HepG2 (cell line): ENCODE measurements around the gene TPRKB. TPM values are rescaled to one million over a fixed set of nuclear protein-coding genes. Genes with fewer than 3 reads are reported as not detected.
"Not testable (repeated sequence)": the region's sequence is repeated elsewhere in the genome, so short reads cannot be mapped to it uniquely, and the experiment has no call there.

Source experiments
- ATAC-seq: fragments of 200-7000 bp; cut with Tn5 transposase; 3 replicates; pipeline ENCODE4 v1.9.1; 2020; ENCODE audit warnings: mild to moderate bottlenecking, moderate library complexity
- BruUV-seq: library from RNA; stranded (reverse); fragments of 400-500 nt; replicated peaks from 2 replicates; lab custom pipeline; 2021; lab: Mats Ljungman, UMichigan
- CTCF ChIA-PET: fragments of 300-600 bp; formaldehyde crosslinking; extraction: SDS; loops from one replicate; lab custom pipeline; 2021; ENCODE audit warnings: low total read pairs, inconsistent platforms, low intra/inter-chr PET ratio; lab: Yijun Ruan, JAX
- POLR2A ChIA-PET: fragments of 350-600 bp; sonication (Branson Sonifier 250); formaldehyde crosslinking; loops from one replicate; lab custom pipeline; 2020; ENCODE audit warnings: antibody characterized with exemption, inconsistent platforms; lab: Yijun Ruan, JAX
- DNase-seq: peaks from one replicate; pipeline ENCODE4 v3.0.0-alpha.2; 2015; ENCODE audit warnings: low spot score
- FAIRE-seq: peaks from 3 replicates; lab custom pipeline; 2011; peaks lifted over from hg19 to GRCh38; lab: Jason Lieb, UNC
- H2AFZ ChIP-seq: one replicate; pipeline ENCODE4 v1.6.1; 2011; ENCODE audit warnings: low read length, inconsistent platforms
- H3K27ac ChIP-seq: fragments of 300-600 bp; 3 replicates; pipeline ENCODE4 v1.8.0; 2011; ENCODE audit warnings: mixed run types, mild to moderate bottlenecking, mixed read lengths, low read length, inconsistent platforms; ENCODE audit not compliant: insufficient read depth; ENCODE audit errors: extremely low read length
- H3K27me3 ChIP-seq, 2 experiments: fragments of 200-600 bp in 1 of 2; 2 replicates in 1 of 2; 3 replicates in 1 of 2; pipeline versions ENCODE4 v1.6.0 to v1.8.0; 2011; ENCODE audit warnings: low read length in 2 of 2, mild to moderate bottlenecking in 2 of 2, moderate library complexity in 2 of 2, inconsistent platforms in 1 of 2; ENCODE audit not compliant: insufficient read depth in 2 of 2, control insufficient read depth in 1 of 2
- H3K36me3 ChIP-seq, 2 experiments: fragments of 200-600 bp in 1 of 2; replicated peaks in 1 of 2; 2 replicates in 1 of 2; 3 replicates in 1 of 2; pipeline versions ENCODE4 v1.5.1 to v1.8.0; 2011; ENCODE audit warnings: low read length in 2 of 2, inconsistent platforms in 1 of 2; ENCODE audit not compliant: insufficient read depth in 2 of 2, control insufficient read depth in 1 of 2
- H3K4me1 ChIP-seq: 2 replicates; pipeline ENCODE4 v1.5.1; 2012; ENCODE audit warnings: low read length, inconsistent platforms; ENCODE audit not compliant: insufficient read depth
- H3K4me2 ChIP-seq: 2 replicates; pipeline ENCODE4 v1.6.0; 2011; ENCODE audit warnings: low read depth, low read length, inconsistent platforms
- H3K4me3 ChIP-seq, 3 experiments: fragments of 200-600 bp in 1 of 3; sonication (generic), shearing (Covaris generic) in 1 of 3; replicated peaks in 1 of 3; 2 replicates each; pipeline ENCODE4 v1.5.1; 2011 to 2016; ENCODE audit warnings: low read length in 3 of 3, inconsistent platforms in 2 of 3, low read depth in 2 of 3, mild to moderate bottlenecking in 2 of 3, control low read depth in 1 of 3, mixed read lengths in 1 of 3; ENCODE audit not compliant: insufficient read depth in 1 of 3
- H3K79me2 ChIP-seq: one replicate; pipeline ENCODE4 v1.6.1; 2011; ENCODE audit warnings: low read length, inconsistent platforms; ENCODE audit not compliant: insufficient read depth
- H3K9ac ChIP-seq: 2 replicates; pipeline ENCODE4 v1.6.0; 2011; ENCODE audit warnings: mild to moderate bottlenecking, low read depth, low read length, inconsistent platforms; ENCODE audit not compliant: insufficient read depth
- H3K9me3 ChIP-seq: 2 replicates; pipeline ENCODE4 v1.5.1; 2012; ENCODE audit warnings: mild to moderate bottlenecking, low read length
- H4K20me1 ChIP-seq: 2 replicates; pipeline ENCODE4 v1.6.0; 2011; ENCODE audit warnings: inconsistent platforms, mild to moderate bottlenecking, low read length, moderate library complexity; ENCODE audit not compliant: insufficient read depth
- HNF4G ChIP-seq, 2 experiments: sonication (generic) in 1 of 2; formaldehyde crosslinking in 1 of 2; IDR thresholded peaks; 2 replicates each; pipeline versions ENCODE4 v1.4.0 to v1.6.1; 2011 to 2020; ENCODE audit warnings: borderline replicate concordance in 2 of 2, low read depth in 2 of 2, mild to moderate bottlenecking in 2 of 2, low read length in 1 of 2, missing genetic modification reagents in 1 of 2, moderate library complexity in 1 of 2
- ONECUT2 ChIP-seq: sonication (generic); formaldehyde crosslinking; IDR thresholded peaks from 2 replicates; pipeline ENCODE4 v1.4.0; 2020; ENCODE audit warnings: missing genetic modification reagents
- POLR2A ChIP-seq, 2 experiments: IDR thresholded peaks; 2 replicates each; pipeline ENCODE4 v1.6.1; 2011; ENCODE audit warnings: low read depth in 2 of 2, low read length in 2 of 2, mild to moderate bottlenecking in 1 of 2, moderate library complexity in 1 of 2; ENCODE audit not compliant: insufficient read depth in 1 of 2
- PRMT3 ChIP-seq: sonication (generic); formaldehyde crosslinking; IDR thresholded peaks from 2 replicates; pipeline ENCODE4 v1.8.1; 2022; ENCODE audit warnings: low read depth, mild to moderate bottlenecking, moderate library complexity, missing genetic modification reagents, borderline replicate concordance
- SCMH1 ChIP-seq: sonication (generic); formaldehyde crosslinking; IDR thresholded peaks from 2 replicates; pipeline ENCODE4 v1.9.0; 2021; ENCODE audit warnings: missing genetic modification reagents, mild to moderate bottlenecking, borderline replicate concordance
- SPEN ChIP-seq: sonication (generic); formaldehyde crosslinking; IDR thresholded peaks from 2 replicates; pipeline ENCODE4 v1.5.1; 2020; ENCODE audit warnings: low read depth, mild to moderate bottlenecking, missing genetic modification reagents
- TSC22D2 ChIP-seq: sonication (generic); formaldehyde crosslinking; IDR thresholded peaks from 2 replicates; pipeline ENCODE4 v1.5.1; 2020; ENCODE audit warnings: missing genetic modification reagents, mild to moderate bottlenecking, borderline replicate concordance
- ZNF24 ChIP-seq: fragments of 450-650 bp; IDR thresholded peaks from 2 replicates; pipeline ENCODE4 v1.6.1; 2017; ENCODE audit warnings: antibody characterized with exemption, mild to moderate bottlenecking
- ZNF446 ChIP-seq: sonication (generic); formaldehyde crosslinking; IDR thresholded peaks from 2 replicates; pipeline ENCODE4 v1.5.0; 2020; ENCODE audit warnings: mild to moderate bottlenecking, missing genetic modification reagents
- ZNF563 ChIP-seq: sonication (generic); formaldehyde crosslinking; IDR thresholded peaks from 2 replicates; pipeline ENCODE4 v1.8.0; 2022; ENCODE audit warnings: mild to moderate bottlenecking, moderate library complexity, missing genetic modification reagents
- WGBS: methylation state at CpG from one replicate; pipeline ENCODE4 v1.1.6; 2017; ENCODE audit warnings: low lambda C conversion rate; 5-methylcytosine and 5-hydroxymethylcytosine counted together
- in situ Hi-C: cut with HindIII; loops from 2 replicates; pipeline ENCODE4 v1.10.0; 2017; ENCODE audit warnings: low pct_unique_long_range_greater_than_20kb; ENCODE audit not compliant: extremely low pct_ligation_motif_present
- intact Hi-C: fragments of 100-400 bp; cut with micrococcal nuclease; formaldehyde crosslinking; loops from one replicate; pipeline ENCODE4 v1.10.0; 2022; ENCODE audit not compliant: unreplicated experiment
- polyA plus RNA-seq, 8 experiments: library from polyadenylated mRNA; depleted of rRNA in 3 of 8; stranded (reverse) in 7 of 8; unstranded in 1 of 8; fragments of >200 nt; fragmentation: Illumina TruSeq in 4 of 8; extraction: Trizol in 4 of 8; gene quantifications; 2 replicates each; pipeline versions ENCODE4 v1.2.1 to v1.2.3, GENCODE V29; 2011 to 2016; ENCODE audit warnings: low read depth in 4 of 8, missing spikeins in 1 of 8, mixed read lengths in 1 of 8; ENCODE audit not compliant: insufficient read depth in 1 of 8
- total RNA-seq, 5 experiments: library from RNA; depleted of rRNA; stranded (reverse); fragments of >200 nt; fragmentation: Illumina TruSeq; extraction: Trizol; gene quantifications; 2 replicates each; pipeline ENCODE4 v1.2.3, GENCODE V29; 2016; ENCODE audit warnings: low read depth in 1 of 5
- TF ChIP-seq, protein P1 (sequence below): sonication (generic); formaldehyde crosslinking; conservative IDR thresholded peaks from 2 replicates; pipeline ENCODE4 v1.8.0; 2022; ENCODE audit warnings: missing genetic modification reagents
- TF ChIP-seq, protein P2 (sequence below): IDR thresholded peaks from 2 replicates; pipeline ENCODE4 v1.6.1; 2018; ENCODE audit warnings: missing genetic modification reagents, mild to moderate bottlenecking, missing compliant biosample characterization

Gene TPRKB
- total and polyA plus RNA-seq, 2 of the 13 experiments (the other 11 are each of a cell fraction or from before 2014, with no cell fraction given): 32.0 to 58.0 TPM

DNA sequence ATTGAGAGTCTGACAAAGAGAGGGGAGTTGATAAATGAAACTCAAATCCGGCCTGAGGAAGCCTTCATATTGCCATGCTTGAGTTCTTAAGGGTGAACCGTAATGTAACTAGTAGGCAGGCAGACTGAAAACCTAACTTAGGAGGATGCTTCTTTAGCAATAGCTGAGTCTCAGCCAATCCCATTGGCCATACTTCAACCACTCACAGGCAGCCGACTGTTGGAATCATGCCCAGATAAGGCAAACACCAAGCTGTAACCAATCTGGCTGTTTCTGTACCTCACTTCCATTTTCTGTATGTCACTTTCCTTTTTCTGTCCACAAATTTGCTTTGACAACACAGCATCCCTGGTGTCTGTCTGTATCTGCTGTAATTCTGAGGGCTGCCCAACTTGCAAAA is 39.5 kb downstream of the TPRKB start:
- in situ Hi-C loops: no loop called here
- Histone ChIP-seq H3K4me3 (no peak overlapping the region), H3K4me2 (no peak overlapping the region), H3K36me3 (no peaks in the 10 kb centered on the region), H3K9ac (no peak overlapping the region), H4K20me1 (no peaks in the 10 kb centered on the region), H3K27ac (no peak overlapping the region), H3K27me3 (0 out of 5 replicates have a peak, but pooled peaks cover 0 to 3% of the 10 kb centered on the region in 2 experiments), H3K9me3 (peaks cover 8% of the 10 kb centered on the region; the same call in 1 of the 2 replicates), H3K79me2 (no peaks in the 10 kb centered on the region), H2AFZ (no peak overlapping the region), H3K4me1 (peaks cover 14% of the 10 kb centered on the region)
- WGBS: 32% methylated on average over 3 of the region's 3 CpGs
- POLR2A ChIA-PET: no interaction called here
- ATAC-seq (no peak), DNase-seq (no peak), FAIRE-seq (no peak)
- intact Hi-C loops: no loop called here
- no peak for TF ChIP-seq ZNF446 (CRISPR knock-in tag)
- TF ChIP-seq, protein P1, sequence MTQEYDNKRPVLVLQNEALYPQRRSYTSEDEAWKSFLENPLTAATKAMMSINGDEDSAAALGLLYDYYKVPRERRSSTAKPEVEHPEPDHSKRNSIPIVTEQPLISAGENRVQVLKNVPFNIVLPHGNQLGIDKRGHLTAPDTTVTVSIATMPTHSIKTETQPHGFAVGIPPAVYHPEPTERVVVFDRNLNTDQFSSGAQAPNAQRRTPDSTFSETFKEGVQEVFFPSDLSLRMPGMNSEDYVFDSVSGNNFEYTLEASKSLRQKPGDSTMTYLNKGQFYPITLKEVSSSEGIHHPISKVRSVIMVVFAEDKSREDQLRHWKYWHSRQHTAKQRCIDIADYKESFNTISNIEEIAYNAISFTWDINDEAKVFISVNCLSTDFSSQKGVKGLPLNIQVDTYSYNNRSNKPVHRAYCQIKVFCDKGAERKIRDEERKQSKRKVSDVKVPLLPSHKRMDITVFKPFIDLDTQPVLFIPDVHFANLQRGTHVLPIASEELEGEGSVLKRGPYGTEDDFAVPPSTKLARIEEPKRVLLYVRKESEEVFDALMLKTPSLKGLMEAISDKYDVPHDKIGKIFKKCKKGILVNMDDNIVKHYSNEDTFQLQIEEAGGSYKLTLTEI (CRISPR knock-in tag): no peak
- TF ChIP-seq SCMH1 (CRISPR knock-in tag): no peak
- TF ChIP-seq, protein P2, sequence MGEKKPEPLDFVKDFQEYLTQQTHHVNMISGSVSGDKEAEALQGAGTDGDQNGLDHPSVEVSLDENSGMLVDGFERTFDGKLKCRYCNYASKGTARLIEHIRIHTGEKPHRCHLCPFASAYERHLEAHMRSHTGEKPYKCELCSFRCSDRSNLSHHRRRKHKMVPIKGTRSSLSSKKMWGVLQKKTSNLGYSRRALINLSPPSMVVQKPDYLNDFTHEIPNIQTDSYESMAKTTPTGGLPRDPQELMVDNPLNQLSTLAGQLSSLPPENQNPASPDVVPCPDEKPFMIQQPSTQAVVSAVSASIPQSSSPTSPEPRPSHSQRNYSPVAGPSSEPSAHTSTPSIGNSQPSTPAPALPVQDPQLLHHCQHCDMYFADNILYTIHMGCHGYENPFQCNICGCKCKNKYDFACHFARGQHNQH (CRISPR knock-in tag): no peak
- TF ChIP-seq SPEN (CRISPR knock-in tag): no peak
- TF ChIP-seq ONECUT2 (CRISPR knock-in tag): no peak
- no peak for TF ChIP-seq POLR2A (IDR thresholded peaks at IDR 0.05; ENCODE audit: insufficient read depth in 1 of 2, low read depth in 2 of 2, low read length in 2 of 2)
- no peak for TF ChIP-seq HNF4G (IDR thresholded peaks at IDR 0.05; ENCODE audit: borderline replicate concordance, low read depth, low read length)
- no peak for TF ChIP-seq HNF4G (CRISPR knock-in tag; IDR thresholded peaks at IDR 0.05; ENCODE audit: borderline replicate concordance, low read depth)
- no peak for TF ChIP-seq ZNF563 (CRISPR knock-in tag)
- TF ChIP-seq PRMT3 (CRISPR knock-in tag): no peak
- no peak for TF ChIP-seq TSC22D2 (CRISPR knock-in tag)
- TF ChIP-seq ZNF24: no peak
- CTCF ChIA-PET: no interaction called here
- no TSS peak for BruUV-seq

DNA sequence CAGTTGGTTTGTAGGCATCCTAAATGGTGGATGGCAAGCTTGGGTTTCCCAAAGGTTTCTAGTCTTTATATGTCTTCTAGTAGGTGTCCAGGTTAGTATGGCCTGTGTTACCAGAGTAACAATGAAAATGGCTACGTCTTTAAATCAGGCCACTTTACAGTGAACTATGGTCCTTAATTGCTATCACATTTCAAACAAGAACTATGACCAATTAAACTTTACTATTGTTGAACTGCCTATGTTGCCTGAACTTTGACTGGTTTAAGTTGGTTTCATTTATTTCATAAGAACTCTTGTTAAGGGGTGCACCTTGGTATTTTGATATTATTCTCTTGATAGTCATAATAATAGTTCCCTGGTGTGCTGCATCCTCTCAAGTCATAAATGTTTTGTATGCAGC is 40.2 kb downstream of the TPRKB start:
- H3K4me2 ChIP-seq, H3K27me3 ChIP-seq, FAIRE-seq, CTCF ChIA-PET, H3K9me3 ChIP-seq, in situ Hi-C loops, DNase-seq, H3K36me3 ChIP-seq, H4K20me1 ChIP-seq, ATAC-seq, H3K27ac ChIP-seq, H3K4me3 ChIP-seq, POLR2A ChIA-PET, BruUV-seq, H3K9ac ChIP-seq, intact Hi-C loops, H3K4me1 ChIP-seq, H3K79me2 ChIP-seq, H2AFZ ChIP-seq: not testable (repeated sequence)
- WGBS: 35% methylated on average over 1 of the region's 1 CpG
